Natural killer cell treated with Interleukin-12 subunit alpha and Interleukin-12 subunit beta and Interleukin-15 and Interleukin-18, amount 100 ng/mL, for 72 hours (primary cell): Measurements from ENCODE around the gene DOK7. TPM values are rescaled to one million over a fixed set of nuclear protein-coding genes. Genes with fewer than 3 reads are reported as not detected.
A peak's percentile ranks its signal among the peaks of the same experiment; 100 is the strongest.

ENCODE experiments used
- ATAC-seq, 2 donors: fragments of 150-1000 bp; cut with Tn5 transposase in 1 of 2; sonication (Bioruptor Pico), chemical (Tn5 transposase) in 1 of 2; 2 replicates each; pipeline ENCODE4 v1.10.0; 2021
- DNase-seq: peaks from one replicate; pipeline ENCODE4 v3.0.0; 2022; ENCODE audit warnings: low spot score
- H3K27ac Mint-ChIP-seq, 2 donors: 1 replicate in 1 of 2; 2 replicates in 1 of 2; pipeline ENCODE4 v1.8.0; 2022; ENCODE audit warnings: mixed read lengths in 2 of 2, mild to moderate bottlenecking in 1 of 2, moderate library complexity in 1 of 2
- H3K27me3 Mint-ChIP-seq, 2 donors: 1 replicate in 1 of 2; 2 replicates in 1 of 2; pipeline ENCODE4 v1.8.0; 2022; ENCODE audit warnings: mixed read lengths in 2 of 2
- H3K36me3 Mint-ChIP-seq: one replicate; pipeline ENCODE4 v1.8.0; 2022; ENCODE audit warnings: mixed read lengths
- H3K4me1 Mint-ChIP-seq, 2 donors: 1 replicate in 1 of 2; 2 replicates in 1 of 2; pipeline ENCODE4 v1.8.0; 2022; ENCODE audit warnings: low read depth in 2 of 2, mixed read lengths in 2 of 2, mild to moderate bottlenecking in 1 of 2
- H3K4me3 Mint-ChIP-seq: one replicate; pipeline ENCODE4 v1.8.0; 2022; ENCODE audit warnings: mixed read lengths
- H3K9me3 Mint-ChIP-seq: 2 replicates; pipeline ENCODE4 v1.8.0; 2022; ENCODE audit warnings: mixed read lengths
- total RNA-seq, 2 donors: library from RNA; stranded (reverse); gene quantifications; one replicate each; pipeline ENCODE4 v1.2.3, GENCODE V29; 2022

Gene DOK7
- total RNA-seq, 2 donors from 2014 or later, result 0.17 TPM; not detected in 1

- H3K36me3 Mint-ChIP-seq, result no peaks in the 10 kb centered on the region
- peaks cover 0 to 2% of the 10 kb centered on the region in 2 donors for H3K27me3 Mint-ChIP-seq
- no peak overlapping the region for H3K27ac Mint-ChIP-seq
- ATAC-seq, result peak; percentile 49 to 50
- no peaks in the 10 kb centered on the region for H3K9me3 Mint-ChIP-seq
- peaks cover 0 to 20% of the 10 kb centered on the region in 2 donors for H3K4me1 Mint-ChIP-seq
- no peak for DNase-seq
- peak overlapping the region; percentile 50 for H3K4me3 Mint-ChIP-seq
Measured at GRCh38 chr4:3485011-3485791, 22.1 kb downstream of the DOK7 start.

- Mint-ChIP-seq H3K9me3 (no peaks in the 10 kb centered on the region), H3K36me3 (no peaks in the 10 kb centered on the region), H3K27ac (peak overlapping the region in 1 of 2 donors; percentile 29), H3K27me3 (peaks cover under 1 to 5% of the 10 kb centered on the region in 2 donors), H3K4me3 (no peak overlapping the region), H3K4me1 (peaks cover 0 to 23% of the 10 kb centered on the region in 2 donors)
- no peak for DNase-seq
- ATAC-seq, result no peak
Measured at GRCh38 chr4:3485886-3486540, 22.9 kb downstream of the DOK7 start.

GRCh38 chr4:3486541-3487540, 23.7 kb downstream of the DOK7 start:
- DNase-seq, result no peak
- H3K9me3 Mint-ChIP-seq, result no peaks in the 10 kb centered on the region
- no peak for ATAC-seq
- H3K36me3 Mint-ChIP-seq, result no peaks in the 10 kb centered on the region
- H3K4me1 Mint-ChIP-seq, result peaks cover 6 to 23% of the 10 kb centered on the region in 2 donors
- H3K4me3 Mint-ChIP-seq, result no peak overlapping the region
- H3K27me3 Mint-ChIP-seq, result peaks cover 5 to 8% of the 10 kb centered on the region in 2 donors
- peak overlapping the region in 1 of 2 donors; percentile 29 for H3K27ac Mint-ChIP-seq

- Mint-ChIP-seq H3K4me3 (no peak overlapping the region), H3K27ac (no peak overlapping the region), H3K9me3 (no peaks in the 10 kb centered on the region), H3K36me3 (no peaks in the 10 kb centered on the region), H3K27me3 (peaks cover 3 to 8% of the 10 kb centered on the region in 2 donors), H3K4me1 (peaks cover 6 to 23% of the 10 kb centered on the region in 2 donors)
- DNase-seq (no peak), ATAC-seq (no peak)
Measured at GRCh38 chr4:3487861-3488260, 24.8 kb downstream of the DOK7 start.

GRCh38 chr4:3488820-3489219, 25.7 kb downstream of the DOK7 start:
- Mint-ChIP-seq H3K4me3 (peak overlapping the region; percentile 10), H3K4me1 (peaks cover 6 to 23% of the 10 kb centered on the region in 2 donors), H3K36me3 (no peaks in the 10 kb centered on the region), H3K27ac (no peak overlapping the region), H3K9me3 (no peaks in the 10 kb centered on the region), H3K27me3 (peaks cover 3 to 8% of the 10 kb centered on the region in 2 donors)
- ATAC-seq (no peak), DNase-seq (no peak)

GRCh38 chr4:3489451-3489962, 26.4 kb downstream of the DOK7 start:
- Mint-ChIP-seq H3K36me3 (no peaks in the 10 kb centered on the region), H3K9me3 (no peaks in the 10 kb centered on the region), H3K27me3 (peaks cover 3 to 8% of the 10 kb centered on the region in 2 donors), H3K4me3 (no peak overlapping the region), H3K4me1 (peaks cover 6 to 23% of the 10 kb centered on the region in 2 donors), H3K27ac (no peak overlapping the region)
- ATAC-seq, result peak; percentile 18 to 64
- no peak for DNase-seq

- peaks cover 6 to 18% of the 10 kb centered on the region in 2 donors for H3K4me1 Mint-ChIP-seq
- no peaks in the 10 kb centered on the region for H3K9me3 Mint-ChIP-seq
- no peaks in the 10 kb centered on the region for H3K36me3 Mint-ChIP-seq
- DNase-seq, result no peak
- peaks cover 3 to 8% of the 10 kb centered on the region in 2 donors for H3K27me3 Mint-ChIP-seq
- no peak for ATAC-seq
- H3K27ac Mint-ChIP-seq, result peak overlapping the region in 1 of 2 donors; percentile 0
- no peak overlapping the region for H3K4me3 Mint-ChIP-seq
Measured at GRCh38 chr4:3491681-3492405, 28.7 kb downstream of the DOK7 start.

GRCh38 chr4:3492741-3493719, 29.9 kb downstream of the DOK7 start:
- H3K4me1 Mint-ChIP-seq, result peaks cover 6 to 20% of the 10 kb centered on the region in 2 donors
- DNase-seq (no peak), ATAC-seq (no peak)
- H3K9me3 Mint-ChIP-seq, result no peaks in the 10 kb centered on the region
- no peak overlapping the region for H3K4me3 Mint-ChIP-seq
- peaks cover 3 to 8% of the 10 kb centered on the region in 2 donors for H3K27me3 Mint-ChIP-seq
- H3K27ac Mint-ChIP-seq, result no peak overlapping the region
- no peaks in the 10 kb centered on the region for H3K36me3 Mint-ChIP-seq

- Mint-ChIP-seq H3K36me3 (no peaks in the 10 kb centered on the region), H3K27ac (no peak overlapping the region), H3K4me3 (no peak overlapping the region), H3K4me1 (peaks cover 6 to 15% of the 10 kb centered on the region in 2 donors), H3K9me3 (no peaks in the 10 kb centered on the region), H3K27me3 (peaks cover 3 to 8% of the 10 kb centered on the region in 2 donors)
- DNase-seq (no peak), ATAC-seq (no peak)
Measured at GRCh38 chr4:3493720-3494461, 30.8 kb downstream of the DOK7 start.

- Mint-ChIP-seq H3K36me3 (no peaks in the 10 kb centered on the region), H3K4me1 (peaks cover 6 to 10% of the 10 kb centered on the region in 2 donors), H3K27me3 (peaks cover 3 to 8% of the 10 kb centered on the region in 2 donors), H3K4me3 (no peak overlapping the region), H3K9me3 (no peaks in the 10 kb centered on the region), H3K27ac (no peak overlapping the region)
- ATAC-seq, result peak in 1 of 2 donors; percentile 9
- DNase-seq, result no peak
Measured at GRCh38 chr4:3494462-3494871, 31.4 kb downstream of the DOK7 start.

- no peaks in the 10 kb centered on the region for H3K9me3 Mint-ChIP-seq
Measured at GRCh38 chr4:3495204-3495975, 32.3 kb downstream of the DOK7 start.

More at GRCh38 chr4:3495204-3495975, 32.3 kb downstream of the DOK7 start:
- Mint-ChIP-seq H3K4me3 (no peak overlapping the region), H3K36me3 (no peaks in the 10 kb centered on the region), H3K27ac (no peak overlapping the region), H3K4me1 (peaks cover 6% of the 10 kb centered on the region in 2 donors), H3K27me3 (peaks cover 3 to 8% of the 10 kb centered on the region in 2 donors)
- ATAC-seq (no peak), DNase-seq (no peak)
